ENCODE data around the gene YAE1.

- no peak for TF ChIP-seq MAX (IDR thresholded peaks at IDR 0.05)
- TF ChIP-seq RAD21 (IDR thresholded peaks at IDR 0.05; ENCODE audit: low read depth), result no peak
- TF ChIP-seq TCF12 (IDR thresholded peaks at IDR 0.05; ENCODE audit: low read depth), result no peak
- no peak for TF ChIP-seq CREB1 (IDR thresholded peaks at IDR 0.05; ENCODE audit: low read depth)
- TF ChIP-seq USF1 (IDR thresholded peaks at IDR 0.05), result no peak
- no peak for TF ChIP-seq REST (IDR thresholded peaks at IDR 0.05; ENCODE audit: low read depth)
Observed at GRCh38 chr7:39535720-39536119, 30.5 kb upstream of the YAE1 start.
